ENCODE data around the gene OR13C5. TPM values are rescaled to one million over a fixed set of nuclear protein-coding genes. Genes with fewer than 3 reads are reported as not detected.
"Not testable (repeated sequence)": the region's sequence is repeated elsewhere in the genome, so short reads cannot be mapped to it uniquely, and the experiment has no call there.

The OR13C5 gene
- total RNA-seq (not detected), polyA plus RNA-seq (not detected)
- long read RNA-seq, donor 1 = 0 reads
- long read RNA-seq, donor 2 = 0 reads
- long read RNA-seq, donor 3 = 0 reads

DNA sequence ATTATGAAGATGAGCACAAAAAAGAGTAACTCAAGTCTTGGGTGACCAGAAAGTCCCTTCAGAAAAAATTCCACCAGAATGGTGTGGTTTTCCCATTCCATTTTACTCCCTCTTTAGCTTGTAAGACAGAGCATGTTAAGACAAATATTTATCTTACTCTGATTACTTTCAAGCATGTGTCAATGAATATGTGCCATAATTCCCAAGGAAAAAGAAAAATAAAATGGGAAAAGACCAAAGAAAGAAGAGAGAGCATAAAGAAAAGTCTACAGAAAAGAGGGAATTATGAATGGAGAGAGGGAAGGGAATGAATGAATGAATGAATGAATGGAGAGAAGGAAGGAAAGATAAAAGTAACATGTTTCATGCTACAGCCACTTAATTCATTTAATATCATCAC, at the start of gene OR13C5:
TSS of gene OR13C5 (minus strand) at position 101 of the 400 bp plus-strand sequence. CDS start at position 101, 0 bp downstream.
- H3K4me1 ChIP-seq; ATAC-seq; H3K4me3 ChIP-seq; H3K36me3 ChIP-seq; H3K27ac ChIP-seq; H3K27me3 ChIP-seq; intact Hi-C loops (cut with DNase I); H3K9me3 ChIP-seq; DNase-seq: not testable (repeated sequence)

GRCh38 chr9:104635456-104635855, 36.2 kb upstream of the OR13C5 start:
- DNase-seq (no peak), ATAC-seq (no peak)
- Histone ChIP-seq H3K27ac (no peak overlapping the region), H3K4me1 (no peaks in the 10 kb centered on the region), H3K27me3 (no peaks in the 10 kb centered on the region), H3K4me3 (no peak overlapping the region), H3K36me3 (no peaks in the 10 kb centered on the region), H3K9me3 (peaks cover 0 to 47% (median 17%) of the 10 kb centered on the region in 11 donors)
- TF ChIP-seq, protein P1, sequence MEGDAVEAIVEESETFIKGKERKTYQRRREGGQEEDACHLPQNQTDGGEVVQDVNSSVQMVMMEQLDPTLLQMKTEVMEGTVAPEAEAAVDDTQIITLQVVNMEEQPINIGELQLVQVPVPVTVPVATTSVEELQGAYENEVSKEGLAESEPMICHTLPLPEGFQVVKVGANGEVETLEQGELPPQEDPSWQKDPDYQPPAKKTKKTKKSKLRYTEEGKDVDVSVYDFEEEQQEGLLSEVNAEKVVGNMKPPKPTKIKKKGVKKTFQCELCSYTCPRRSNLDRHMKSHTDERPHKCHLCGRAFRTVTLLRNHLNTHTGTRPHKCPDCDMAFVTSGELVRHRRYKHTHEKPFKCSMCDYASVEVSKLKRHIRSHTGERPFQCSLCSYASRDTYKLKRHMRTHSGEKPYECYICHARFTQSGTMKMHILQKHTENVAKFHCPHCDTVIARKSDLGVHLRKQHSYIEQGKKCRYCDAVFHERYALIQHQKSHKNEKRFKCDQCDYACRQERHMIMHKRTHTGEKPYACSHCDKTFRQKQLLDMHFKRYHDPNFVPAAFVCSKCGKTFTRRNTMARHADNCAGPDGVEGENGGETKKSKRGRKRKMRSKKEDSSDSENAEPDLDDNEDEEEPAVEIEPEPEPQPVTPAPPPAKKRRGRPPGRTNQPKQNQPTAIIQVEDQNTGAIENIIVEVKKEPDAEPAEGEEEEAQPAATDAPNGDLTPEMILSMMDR (IDR thresholded peaks at IDR 0.05) = no peak
- intact Hi-C loops (cut with DNase I) = no loop called here

DNA sequence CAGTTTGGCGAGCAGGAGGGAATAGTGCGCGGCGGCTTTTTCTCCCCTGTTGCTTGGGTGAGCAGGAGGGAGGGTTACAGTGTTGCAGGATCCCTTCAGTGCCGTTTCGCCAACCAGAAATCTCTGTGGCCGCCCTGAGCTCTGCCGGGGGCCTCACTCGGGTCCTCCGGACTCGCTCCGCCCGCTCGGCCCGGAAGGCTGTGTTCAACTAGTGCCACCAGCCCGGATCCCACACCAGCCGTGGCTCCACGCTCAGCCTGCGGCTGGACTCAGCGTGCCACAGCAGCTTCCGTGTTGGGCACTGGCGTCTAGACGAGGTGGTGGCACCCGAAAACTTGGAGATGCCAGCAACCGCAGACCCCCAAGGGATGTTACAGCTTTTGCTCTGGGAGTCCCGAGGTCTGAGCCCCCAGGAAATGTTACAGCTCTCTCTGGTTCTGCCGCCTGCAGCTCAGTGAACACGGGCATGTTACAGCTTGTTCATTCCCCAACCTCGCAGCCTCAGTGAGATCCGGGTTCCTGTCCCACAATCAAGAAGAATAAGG, 34.8 kb upstream of the OR13C5 start:
- Histone ChIP-seq H3K36me3 (no peaks in the 10 kb centered on the region), H3K9me3 (peaks cover 0 to 33% (median 8%) of the 10 kb centered on the region in 11 donors), H3K27ac (no peak overlapping the region), H3K27me3 (peaks cover 0 to 7% (median 0%) of the 10 kb centered on the region in 7 donors), H3K4me1 (no peaks in the 10 kb centered on the region), H3K4me3 (no peak overlapping the region)
- DNase-seq (no peak), ATAC-seq (no peak)
- WGBS, 2 donors = 93 to 95% methylated on average over 30 of the region's 30 CpGs
- intact Hi-C loops (cut with DNase I) = no loop called here
- TF ChIP-seq, protein P1 (IDR thresholded peaks at IDR 0.05) = no peak

DNA sequence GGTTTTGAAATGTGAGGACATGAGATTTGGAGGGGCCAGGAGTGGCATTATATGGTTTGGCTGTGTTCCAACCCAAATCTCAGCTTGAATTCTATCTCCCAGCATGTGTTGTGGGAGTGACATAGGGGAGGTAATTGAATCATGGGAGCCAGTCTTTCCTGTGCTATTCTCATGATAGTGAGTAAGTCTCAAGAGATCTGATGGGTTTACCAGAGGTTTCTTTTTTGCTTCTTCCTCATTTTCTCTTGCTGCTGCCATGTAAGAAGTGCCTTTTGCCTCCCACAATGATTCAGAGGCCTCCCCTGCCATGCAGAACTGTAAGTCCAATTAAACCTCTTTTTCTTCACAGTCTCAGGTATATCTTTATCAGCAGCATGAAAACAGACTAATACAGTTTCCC, 26.8 kb upstream of the OR13C5 start:
- H3K9me3 ChIP-seq; DNase-seq; H3K27ac ChIP-seq; ATAC-seq; H3K4me3 ChIP-seq; H3K4me1 ChIP-seq; intact Hi-C loops (cut with DNase I); H3K27me3 ChIP-seq; H3K36me3 ChIP-seq: not testable (repeated sequence)

GRCh38 chr9:104618104-104618503, 18.9 kb upstream of the OR13C5 start, which contains the start of gene OR13C9:
OR13C9 (minus strand) TSS chr9:104618204; CDS start chr9:104618204, 0 bp downstream.
- H3K4me1 ChIP-seq = no peaks in the 10 kb centered on the region
- no peak for DNase-seq
- intact Hi-C loops (cut with DNase I) = no loop called here
- H3K27me3 ChIP-seq = no peaks in the 10 kb centered on the region
- no peak within 1 kb of the TSS for H3K4me3 ChIP-seq
- no peaks in the 10 kb centered on the region for H3K36me3 ChIP-seq
- no peak within 1 kb of the TSS for H3K27ac ChIP-seq
- H3K9me3 ChIP-seq = peaks cover 0 to 5% (median 0%) of the 10 kb centered on the region in 11 donors
- WGBS, 2 donors = 59 to 83% methylated on average over 2 of the region's 2 CpGs
- no peak for ATAC-seq
- TF ChIP-seq, protein P1 (IDR thresholded peaks at IDR 0.05) = no peak

Data from heart right ventricle (tissue), 16 donors.